ENCODE measurements around the gene TMX4. TPM values are rescaled to one million over a fixed set of nuclear protein-coding genes. Genes with fewer than 3 reads are reported as not detected.

The TMX4 gene
- total and polyA plus RNA-seq, 2 of the 4 experiments (the other 2 are of a cell fraction) = 5.4 to 13.6 TPM

DNA sequence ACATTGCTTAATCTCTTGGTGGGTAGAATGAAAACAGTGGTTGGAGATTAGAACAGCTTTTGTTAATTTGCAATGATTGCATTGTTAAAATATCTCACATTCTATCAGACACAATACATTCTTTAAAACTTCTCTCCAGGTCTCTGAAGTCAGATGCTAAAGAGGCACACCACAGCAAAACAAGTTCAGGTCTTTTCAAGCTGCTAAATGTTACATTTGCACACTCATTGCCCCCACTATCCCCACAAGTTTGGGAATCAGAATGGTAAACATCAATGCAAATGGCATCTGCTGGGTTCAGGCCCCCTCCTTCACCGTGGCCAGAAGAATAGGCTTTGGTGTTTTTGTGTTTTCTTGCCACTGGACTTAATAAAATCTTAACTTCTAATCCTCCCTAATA lies 69.2 kb downstream of the TMX4 start:
- Histone ChIP-seq H3K36me3 (ENCODE audit: control insufficient read depth, insufficient read depth, low read length) (no peaks in the 10 kb centered on the region), H3K18ac (ENCODE audit: low read depth, low read length) (no peak overlapping the region), H4K20me1 (ENCODE audit: insufficient read depth, low read length) (no peaks in the 10 kb centered on the region), H2BK20ac (ENCODE audit: low read depth, low read length) (no peak overlapping the region), H3K4me1 (ENCODE audit: control insufficient read depth, insufficient read depth, low read length) (no peaks in the 10 kb centered on the region), H4K5ac (ENCODE audit: low read depth, low read length) (no peak overlapping the region), H4K8ac (ENCODE audit: low read depth in 2 of 2, low read length in 2 of 2) (no peak overlapping the region), H2AK9ac (replicated peaks; ENCODE audit: low read depth, low read length, poor library complexity) (no peak overlapping the region), H3K9me3 (ENCODE audit: control insufficient read depth, insufficient read depth, low read length) (no peaks in the 10 kb centered on the region), H3K56ac (ENCODE audit: extremely low read depth, insufficient read depth, low read length) (no peak overlapping the region), H4K91ac (ENCODE audit: insufficient read depth, low read depth, low read length) (no peak overlapping the region), H2AK5ac (ENCODE audit: low read depth, low read length) (no peak overlapping the region), H2BK15ac (ENCODE audit: low read depth, low read length) (no peak overlapping the region), H2BK120ac (ENCODE audit: low read depth, low read length) (no peak overlapping the region), H3K79me1 (ENCODE audit: low read depth in 1 of 2, low read length in 2 of 2) (no peaks in the 10 kb centered on the region), H3K23ac (ENCODE audit: low read depth, low read length) (no peak overlapping the region), H3K4ac (ENCODE audit: low read depth, low read length) (no peak overlapping the region), H3K9me1 (ENCODE audit: insufficient read depth, low read length) (no peaks in the 10 kb centered on the region), H3K27ac (ENCODE audit: insufficient read depth, low read length) (no peak overlapping the region), H2AFZ (replicated peaks; ENCODE audit: low read length, poor library complexity) (no peak overlapping the region), H3K14ac (replicated peaks; ENCODE audit: low read depth, low read length) (no peak overlapping the region), H3K27me3 (ENCODE audit: control insufficient read depth, insufficient read depth, low read length) (peaks cover 2% of the 10 kb centered on the region; the same call in 1 of the 2 replicates), H3K9ac (ENCODE audit: low read depth, low read length) (no peak overlapping the region), H3K4me2 (ENCODE audit: low read depth, low read length) (no peak overlapping the region), H2BK5ac (ENCODE audit: low read depth, low read length, poor library complexity, severe bottlenecking) (no peak overlapping the region), H3K4me3 (ENCODE audit: insufficient read depth, low read depth, low read length) (no peak overlapping the region)
- TF ChIP-seq RAD21 (IDR thresholded peaks at IDR 0.05; ENCODE audit: low read length) = no peak
- TF ChIP-seq, protein P1, sequence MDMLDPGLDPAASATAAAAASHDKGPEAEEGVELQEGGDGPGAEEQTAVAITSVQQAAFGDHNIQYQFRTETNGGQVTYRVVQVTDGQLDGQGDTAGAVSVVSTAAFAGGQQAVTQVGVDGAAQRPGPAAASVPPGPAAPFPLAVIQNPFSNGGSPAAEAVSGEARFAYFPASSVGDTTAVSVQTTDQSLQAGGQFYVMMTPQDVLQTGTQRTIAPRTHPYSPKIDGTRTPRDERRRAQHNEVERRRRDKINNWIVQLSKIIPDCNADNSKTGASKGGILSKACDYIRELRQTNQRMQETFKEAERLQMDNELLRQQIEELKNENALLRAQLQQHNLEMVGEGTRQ (IDR thresholded peaks at IDR 0.05; ENCODE audit: low read depth, low read length) = no peak
- no peak for TF ChIP-seq POLR2A (IDR thresholded peaks at IDR 0.05; ENCODE audit: low read depth, low read length)
- TF ChIP-seq NFE2L2 (IDR thresholded peaks at IDR 0.05; ENCODE audit: low read depth, low read length) = no peak
- no peak for TF ChIP-seq RFX5 (IDR thresholded peaks at IDR 0.05; ENCODE audit: low read depth, low read length)
- no peak for TF ChIP-seq MAZ (IDR thresholded peaks at IDR 0.05; ENCODE audit: borderline replicate concordance, low read depth, low read length)
- TF ChIP-seq FOS (IDR thresholded peaks at IDR 0.05; ENCODE audit: low read depth, low read length) = no peak
- TF ChIP-seq CHD1 (IDR thresholded peaks at IDR 0.05; ENCODE audit: low read depth, low read length) = no peak
- TF ChIP-seq RCOR1 (IDR thresholded peaks at IDR 0.05; ENCODE audit: insufficient replicate concordance, low read length) = no peak
- no peak for TF ChIP-seq CEBPB (IDR thresholded peaks at IDR 0.05; ENCODE audit: low read depth, low read length)
- TF ChIP-seq, protein P2, sequence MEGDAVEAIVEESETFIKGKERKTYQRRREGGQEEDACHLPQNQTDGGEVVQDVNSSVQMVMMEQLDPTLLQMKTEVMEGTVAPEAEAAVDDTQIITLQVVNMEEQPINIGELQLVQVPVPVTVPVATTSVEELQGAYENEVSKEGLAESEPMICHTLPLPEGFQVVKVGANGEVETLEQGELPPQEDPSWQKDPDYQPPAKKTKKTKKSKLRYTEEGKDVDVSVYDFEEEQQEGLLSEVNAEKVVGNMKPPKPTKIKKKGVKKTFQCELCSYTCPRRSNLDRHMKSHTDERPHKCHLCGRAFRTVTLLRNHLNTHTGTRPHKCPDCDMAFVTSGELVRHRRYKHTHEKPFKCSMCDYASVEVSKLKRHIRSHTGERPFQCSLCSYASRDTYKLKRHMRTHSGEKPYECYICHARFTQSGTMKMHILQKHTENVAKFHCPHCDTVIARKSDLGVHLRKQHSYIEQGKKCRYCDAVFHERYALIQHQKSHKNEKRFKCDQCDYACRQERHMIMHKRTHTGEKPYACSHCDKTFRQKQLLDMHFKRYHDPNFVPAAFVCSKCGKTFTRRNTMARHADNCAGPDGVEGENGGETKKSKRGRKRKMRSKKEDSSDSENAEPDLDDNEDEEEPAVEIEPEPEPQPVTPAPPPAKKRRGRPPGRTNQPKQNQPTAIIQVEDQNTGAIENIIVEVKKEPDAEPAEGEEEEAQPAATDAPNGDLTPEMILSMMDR (conservative IDR thresholded peaks at IDR 0.05; ENCODE audit: low read depth, low read length) = no peak
- no peak for TF ChIP-seq MXI1 (IDR thresholded peaks at IDR 0.05; ENCODE audit: borderline replicate concordance, low read depth, low read length)
- TF ChIP-seq SMC3 (IDR thresholded peaks at IDR 0.05; ENCODE audit: low read depth, low read length) = no peak
- TF ChIP-seq MAFK (IDR thresholded peaks at IDR 0.05; ENCODE audit: low read depth, low read length) = no peak
- TF ChIP-seq BHLHE40 (IDR thresholded peaks at IDR 0.05; ENCODE audit: low read depth, low read length) = no peak
- TF ChIP-seq, protein P3, sequence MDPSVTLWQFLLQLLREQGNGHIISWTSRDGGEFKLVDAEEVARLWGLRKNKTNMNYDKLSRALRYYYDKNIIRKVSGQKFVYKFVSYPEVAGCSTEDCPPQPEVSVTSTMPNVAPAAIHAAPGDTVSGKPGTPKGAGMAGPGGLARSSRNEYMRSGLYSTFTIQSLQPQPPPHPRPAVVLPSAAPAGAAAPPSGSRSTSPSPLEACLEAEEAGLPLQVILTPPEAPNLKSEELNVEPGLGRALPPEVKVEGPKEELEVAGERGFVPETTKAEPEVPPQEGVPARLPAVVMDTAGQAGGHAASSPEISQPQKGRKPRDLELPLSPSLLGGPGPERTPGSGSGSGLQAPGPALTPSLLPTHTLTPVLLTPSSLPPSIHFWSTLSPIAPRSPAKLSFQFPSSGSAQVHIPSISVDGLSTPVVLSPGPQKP (IDR thresholded peaks at IDR 0.05; ENCODE audit: borderline replicate concordance, low read depth, low read length) = no peak
- no CpG with 5 or more reads among the region's 1 CpG for WGBS, 2 experiments (ENCODE audit: extremely low coverage in 2 of 2, insufficient read length in 1 of 2)
- ChIA-PET CTCF (interaction anchor here (1.4 kb wide), 1 partner anchor 772 kb away, joined by 3 read pairs; no protein-coding TSS in a partner anchor), POLR2A (ENCODE audit: unreplicated experiment) (no interaction called here)
- no TSS peak for BruUV-seq (replicated peaks)
- dilution Hi-C loops (cut with HindIII; ENCODE audit: low sequenced_read_pairs, unreplicated experiment) = no loop called here
- in situ Hi-C loops (cut with MboI; ENCODE audit: low sequenced_read_pairs) = no loop called here
- intact Hi-C loops (cut with micrococcal nuclease) = no loop called here
- no peak for ATAC-seq (ENCODE audit: low read depth)
- no peak for DNase-seq

All from IMR-90 (cell line).